ENCODE data around the gene NOP9.

DNA sequence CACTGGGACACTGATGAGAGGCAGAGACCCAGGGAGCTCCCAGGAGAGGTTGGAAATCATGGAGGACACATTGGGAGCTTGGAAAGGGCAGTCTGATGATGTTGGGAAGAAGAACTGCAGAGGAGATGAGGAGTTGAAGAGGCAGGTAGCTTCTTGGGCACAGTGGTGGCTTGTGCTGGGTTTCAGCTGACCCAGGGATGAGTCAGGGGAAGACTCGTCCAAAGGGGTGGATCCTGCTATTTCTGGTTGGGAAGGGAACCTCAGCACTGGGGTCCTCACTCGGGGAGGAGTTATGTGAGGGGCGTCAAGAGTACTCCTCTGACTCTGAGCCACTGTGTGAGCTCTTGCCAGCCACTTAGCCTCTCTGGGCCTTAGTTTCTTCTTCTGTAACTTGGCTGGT is 23.7 kb downstream of the NOP9 start:
- TF ChIP-seq, protein P1, sequence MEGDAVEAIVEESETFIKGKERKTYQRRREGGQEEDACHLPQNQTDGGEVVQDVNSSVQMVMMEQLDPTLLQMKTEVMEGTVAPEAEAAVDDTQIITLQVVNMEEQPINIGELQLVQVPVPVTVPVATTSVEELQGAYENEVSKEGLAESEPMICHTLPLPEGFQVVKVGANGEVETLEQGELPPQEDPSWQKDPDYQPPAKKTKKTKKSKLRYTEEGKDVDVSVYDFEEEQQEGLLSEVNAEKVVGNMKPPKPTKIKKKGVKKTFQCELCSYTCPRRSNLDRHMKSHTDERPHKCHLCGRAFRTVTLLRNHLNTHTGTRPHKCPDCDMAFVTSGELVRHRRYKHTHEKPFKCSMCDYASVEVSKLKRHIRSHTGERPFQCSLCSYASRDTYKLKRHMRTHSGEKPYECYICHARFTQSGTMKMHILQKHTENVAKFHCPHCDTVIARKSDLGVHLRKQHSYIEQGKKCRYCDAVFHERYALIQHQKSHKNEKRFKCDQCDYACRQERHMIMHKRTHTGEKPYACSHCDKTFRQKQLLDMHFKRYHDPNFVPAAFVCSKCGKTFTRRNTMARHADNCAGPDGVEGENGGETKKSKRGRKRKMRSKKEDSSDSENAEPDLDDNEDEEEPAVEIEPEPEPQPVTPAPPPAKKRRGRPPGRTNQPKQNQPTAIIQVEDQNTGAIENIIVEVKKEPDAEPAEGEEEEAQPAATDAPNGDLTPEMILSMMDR (IDR thresholded peaks at IDR 0.05; ENCODE audit: borderline replicate concordance, extremely low read depth, low read length, poor library complexity, severe bottlenecking): no peak
- no peak for TF ChIP-seq EZH2 (IDR thresholded peaks at IDR 0.05; ENCODE audit: borderline replicate concordance, low read depth, low read length, severe bottlenecking)
